Erythroblast (primary cell): ENCODE data around the gene EXOC6B.

Experiments used
- DNase-seq, 2 experiments: peaks; one replicate each; lab custom pipeline; 2025; lab: John Stamatoyannopoulos, UW
- GATA1 ChIP-seq: IDR thresholded peaks from 2 replicates; pipeline ENCODE4 v1.6.1; 2011; ENCODE audit warnings: low read depth, mild to moderate bottlenecking, control low read depth, low read length, moderate library complexity
- POLR2A ChIP-seq: IDR thresholded peaks from 2 replicates; pipeline ENCODE4 v1.6.1; 2011; ENCODE audit warnings: mild to moderate bottlenecking, low read length

The EXOC6B gene

DNA sequence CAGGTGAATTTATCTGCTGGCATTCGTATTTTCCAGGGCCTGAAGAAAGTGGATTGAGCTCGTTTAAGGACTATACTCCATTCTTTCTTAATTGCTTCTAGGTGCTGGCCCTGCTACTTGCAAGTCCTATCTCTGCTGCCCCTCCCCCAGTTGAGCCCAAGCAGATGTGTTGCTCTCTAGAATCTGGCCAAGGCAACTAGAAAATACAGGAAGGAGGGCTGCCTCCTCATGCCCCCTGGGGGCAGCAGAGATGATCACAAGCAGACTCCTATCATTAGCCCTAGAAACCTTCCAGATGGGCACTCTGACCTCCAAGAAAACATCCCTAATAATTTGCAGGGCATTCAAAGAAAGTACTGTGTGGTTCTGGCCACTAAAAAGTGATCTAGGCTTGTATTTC is 605.7 kb downstream of the EXOC6B start:
- peak; percentile 17 to 19 for DNase-seq
- no peak for TF ChIP-seq POLR2A
- TF ChIP-seq GATA1: no peak

DNA sequence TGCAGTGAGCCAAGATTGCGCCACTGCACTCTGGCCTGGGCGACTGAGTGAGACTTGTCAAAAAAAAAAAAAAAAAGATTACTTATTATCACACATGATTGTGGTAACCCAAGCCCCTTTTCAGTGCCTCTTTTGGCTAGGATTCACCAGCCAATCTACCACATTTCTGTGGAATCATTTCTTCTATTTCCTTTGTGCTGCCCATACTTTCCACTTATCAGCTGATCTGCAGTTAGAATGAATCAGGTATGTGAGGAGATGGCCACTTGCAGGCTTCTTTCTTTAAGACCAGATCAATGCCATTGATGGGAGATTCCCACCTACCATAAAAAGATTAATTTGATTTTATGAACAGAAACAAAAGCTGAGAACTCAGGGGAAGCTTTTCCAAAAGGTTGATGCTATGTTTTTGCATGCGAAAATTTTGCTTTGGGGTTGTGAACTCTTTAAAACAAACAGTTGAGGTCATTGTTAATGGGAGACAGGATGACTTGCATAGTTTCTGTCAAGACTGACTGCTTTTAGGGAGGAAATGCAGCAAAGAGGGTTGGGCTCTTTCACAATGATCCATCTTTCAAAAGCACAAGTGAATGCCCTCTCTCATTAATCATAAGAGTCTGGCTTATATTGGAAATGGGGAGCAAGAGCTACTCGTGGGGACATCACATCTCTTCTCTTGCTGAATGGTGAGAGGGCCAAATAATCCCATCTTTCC is 611.2 kb downstream of the EXOC6B start:
- DNase-seq: no peak

DNA sequence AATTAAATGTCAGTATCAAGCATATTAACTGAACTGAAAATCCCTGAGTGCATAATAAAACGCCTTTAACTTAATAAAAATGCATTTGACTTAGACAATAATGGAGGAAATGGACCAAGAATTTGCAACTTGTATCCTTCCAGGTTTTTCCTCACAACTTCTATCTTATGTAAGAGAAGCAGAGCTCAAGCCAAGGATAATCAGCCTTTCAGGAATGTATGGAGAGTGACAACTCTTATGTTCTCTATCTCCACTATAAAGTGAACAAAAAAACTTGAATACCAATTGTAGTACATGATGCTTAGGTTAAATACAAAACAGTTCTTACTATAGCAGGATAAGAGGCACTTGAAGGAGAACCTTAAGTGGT is 613.4 kb downstream of the EXOC6B start:
- TF ChIP-seq POLR2A (no peak), GATA1 (no peak)
- DNase-seq: no peak

More for the DNA sequence above, 611.2 kb downstream of the EXOC6B start:
- no peak for TF ChIP-seq POLR2A
- TF ChIP-seq GATA1: no peak

DNA sequence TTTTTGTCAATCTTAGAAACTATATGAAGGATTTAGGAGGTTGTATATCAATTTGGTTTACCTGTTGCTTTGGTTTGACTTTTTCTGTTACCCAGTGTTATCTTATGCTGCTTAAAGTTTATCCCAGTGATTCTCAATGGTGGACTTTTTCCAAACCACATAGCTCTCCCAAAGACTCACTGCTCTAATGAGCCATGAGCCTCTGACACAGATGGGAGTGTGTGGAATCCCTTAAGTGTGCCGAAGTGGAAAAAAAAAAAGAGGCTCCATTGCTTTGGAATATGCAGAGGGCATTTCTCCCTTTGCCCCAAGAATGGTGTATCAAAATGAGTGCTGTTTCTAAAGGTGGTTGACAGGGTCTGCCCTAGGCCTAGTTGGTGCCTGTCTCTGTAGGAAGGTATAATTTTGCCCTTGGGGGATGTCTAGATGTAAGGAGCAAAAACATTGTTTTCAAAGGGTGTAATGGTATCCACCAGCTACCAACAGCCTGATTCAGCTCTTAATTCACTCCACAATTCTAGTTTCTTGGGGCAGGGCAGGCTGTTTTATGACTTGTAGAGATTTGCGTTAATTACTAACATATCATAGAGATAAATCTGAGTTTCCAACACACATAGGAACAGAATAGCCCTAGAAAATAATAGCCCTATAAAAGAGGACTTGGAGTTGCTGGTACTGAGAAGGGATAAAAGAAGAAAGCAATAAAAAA is 613.9 kb downstream of the EXOC6B start:
- DNase-seq: no peak
- TF ChIP-seq POLR2A (no peak), GATA1 (no peak)

DNA sequence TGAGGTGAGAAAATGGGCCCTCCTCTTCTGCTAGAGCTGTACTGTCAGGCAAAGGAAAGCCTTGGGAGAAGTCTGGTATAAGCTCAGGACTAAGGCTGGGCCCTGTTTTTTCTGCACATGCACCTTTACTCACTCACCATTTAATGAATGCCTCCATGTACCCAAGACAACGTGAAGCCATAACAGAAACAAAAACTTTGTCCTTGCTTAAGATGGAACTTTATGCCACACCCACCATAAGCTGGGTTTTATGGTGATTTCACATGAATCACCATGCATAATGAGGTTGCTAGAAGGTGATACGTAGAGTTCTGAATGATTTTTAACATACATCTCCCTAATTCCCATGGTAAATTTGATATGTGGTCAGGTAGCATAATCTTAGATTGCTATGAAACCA is 614.5 kb downstream of the EXOC6B start:
- TF ChIP-seq GATA1 (no peak), POLR2A (no peak)
- DNase-seq: no peak

DNA sequence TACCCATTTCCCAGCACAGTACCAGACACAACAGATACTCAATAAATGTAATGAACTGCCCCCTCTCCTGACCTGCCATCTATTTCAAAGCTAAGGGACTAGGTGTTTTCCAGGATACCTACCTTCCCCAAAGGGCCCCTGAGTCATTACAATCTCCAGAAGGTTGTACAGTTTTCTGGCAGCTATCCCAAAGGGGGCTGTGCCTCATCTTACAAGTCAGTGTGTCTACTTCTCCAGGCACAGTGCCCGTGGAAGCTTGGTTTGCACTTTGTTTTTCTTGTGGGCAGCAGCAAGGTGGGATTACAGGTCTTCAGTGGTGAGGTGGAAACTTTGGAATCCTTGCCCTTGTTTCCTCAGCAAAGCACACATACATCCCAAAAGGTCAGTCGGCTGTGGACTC is 615.4 kb downstream of the EXOC6B start:
- DNase-seq: no peak
- no peak for TF ChIP-seq POLR2A
- no peak for TF ChIP-seq GATA1

DNA sequence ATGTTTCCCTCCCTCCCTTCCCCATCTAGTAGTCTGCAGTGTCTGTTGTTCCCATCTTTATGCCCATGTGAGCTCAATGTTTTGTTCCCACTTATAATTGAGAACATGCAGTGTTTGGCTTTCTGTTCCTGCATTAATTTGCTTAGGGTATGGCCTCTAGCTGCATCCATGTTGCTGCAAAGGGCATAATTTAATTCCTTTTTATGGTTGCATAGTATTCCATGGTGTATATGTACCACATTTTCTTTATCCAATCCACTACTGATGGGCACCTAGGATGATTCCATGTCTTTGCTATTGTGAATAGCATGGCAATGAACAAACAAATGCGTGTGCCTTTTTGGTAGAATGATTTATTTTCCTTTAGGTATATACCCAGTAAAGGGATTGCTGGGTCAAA is 617.6 kb downstream of the EXOC6B start:
- TF ChIP-seq GATA1 (no peak), POLR2A (no peak)
- DNase-seq: no peak

DNA sequence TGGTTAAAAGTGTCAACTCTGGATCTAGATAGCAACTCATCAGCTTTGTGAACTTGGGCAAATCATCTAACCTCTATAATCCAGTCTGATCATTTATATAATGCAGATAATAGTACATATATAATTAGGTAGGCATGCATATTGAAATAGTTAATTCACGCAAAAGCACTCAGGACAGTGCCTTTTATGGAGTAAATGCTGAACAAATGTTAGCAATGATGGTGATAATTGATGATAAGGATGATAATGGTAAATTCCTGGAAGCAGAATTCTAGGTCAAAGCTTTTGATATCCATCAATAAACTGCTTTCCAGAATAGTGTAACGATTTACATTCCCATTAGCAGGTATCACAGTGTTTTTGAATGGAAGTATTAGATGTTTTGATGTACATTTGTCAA is 618.5 kb downstream of the EXOC6B start:
- DNase-seq: no peak
- TF ChIP-seq POLR2A: no peak
- TF ChIP-seq GATA1: no peak

DNA sequence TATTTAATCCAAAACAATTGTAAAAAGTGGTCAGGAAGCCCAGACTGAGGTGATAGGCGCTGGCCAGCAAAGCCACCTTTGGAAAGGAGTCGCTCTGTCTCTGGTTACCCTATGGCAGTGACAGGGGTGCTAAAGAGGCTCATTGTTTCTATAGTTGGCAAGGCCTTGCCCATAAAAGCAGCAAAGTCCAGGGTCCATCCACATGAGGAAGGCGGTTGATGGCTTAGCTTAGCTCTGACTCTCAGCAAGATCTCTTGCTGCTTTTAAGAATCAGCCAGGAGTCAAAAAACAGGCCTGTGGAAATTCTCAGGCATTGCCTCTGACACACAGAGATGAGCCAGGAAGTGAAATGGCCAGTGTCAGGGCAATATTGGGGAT is 620.3 kb downstream of the EXOC6B start:
- no peak for DNase-seq
- TF ChIP-seq GATA1 (no peak), POLR2A (no peak)

DNA sequence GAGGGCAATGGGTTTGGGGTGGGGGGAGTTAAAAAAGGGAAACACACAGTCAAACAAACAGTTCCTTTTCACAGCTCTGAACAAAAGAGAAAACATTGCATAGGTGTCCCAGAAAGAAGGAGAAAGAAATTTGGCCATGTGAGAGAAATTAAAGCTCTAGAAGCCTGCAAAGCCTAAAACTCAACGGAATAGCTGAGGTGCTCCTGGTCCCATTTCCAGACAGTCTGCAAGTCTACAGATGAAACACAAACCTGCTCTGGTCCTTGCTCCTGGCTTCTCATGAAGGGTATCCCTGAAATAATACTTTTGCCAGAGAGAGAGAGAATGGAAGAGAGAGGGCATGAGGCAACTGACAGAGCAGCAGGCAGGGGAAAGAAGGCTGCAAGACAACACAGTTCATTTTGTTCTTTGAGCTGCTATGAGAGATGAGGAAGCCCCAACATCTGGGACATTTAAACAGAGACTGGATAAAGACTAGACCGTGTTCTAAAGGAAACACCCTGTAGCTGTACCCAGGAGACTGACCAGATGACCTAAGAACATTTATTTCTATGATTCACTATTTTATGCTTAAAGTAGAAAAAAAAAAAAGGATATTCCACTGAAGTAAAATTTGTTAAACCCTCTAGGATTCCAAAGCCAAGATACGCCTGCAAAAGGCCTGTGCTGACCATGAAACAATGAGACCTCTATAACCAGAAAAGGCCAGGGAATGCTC is 620.9 kb downstream of the EXOC6B start:
- DNase-seq: no peak
- TF ChIP-seq POLR2A (no peak), GATA1 (no peak)

DNA sequence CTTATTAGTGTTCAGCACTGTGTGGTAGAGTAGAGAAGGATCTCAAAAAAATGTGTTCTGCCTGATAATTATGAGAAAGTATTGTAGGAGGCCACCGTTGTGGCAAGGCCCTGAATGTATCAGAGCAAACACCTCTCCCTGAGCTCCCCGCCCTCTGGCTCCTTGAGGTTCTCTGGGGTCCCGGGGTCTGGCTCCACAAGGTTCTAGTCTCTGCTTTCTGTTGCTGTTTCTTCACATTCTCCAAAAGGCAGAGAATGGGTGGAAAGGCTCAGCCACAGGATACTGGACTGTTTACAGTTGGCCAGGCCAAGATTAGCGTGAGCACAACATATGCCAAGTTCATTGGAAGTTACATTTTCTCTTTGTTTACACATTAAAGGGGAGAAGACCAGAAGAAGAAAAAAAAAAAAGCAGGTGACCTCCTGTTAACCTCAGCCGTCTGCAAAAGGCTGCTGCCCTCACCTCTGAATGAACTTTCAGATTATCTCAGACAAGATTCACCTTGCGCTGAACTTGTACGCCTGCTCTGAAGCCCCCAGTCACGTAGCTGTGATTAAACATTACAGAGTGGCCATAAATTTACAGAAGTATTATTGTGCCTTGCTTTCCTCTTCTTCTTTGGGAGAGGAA is 621.6 kb downstream of the EXOC6B start:
- DNase-seq: no peak
- no peak for TF ChIP-seq POLR2A

DNA sequence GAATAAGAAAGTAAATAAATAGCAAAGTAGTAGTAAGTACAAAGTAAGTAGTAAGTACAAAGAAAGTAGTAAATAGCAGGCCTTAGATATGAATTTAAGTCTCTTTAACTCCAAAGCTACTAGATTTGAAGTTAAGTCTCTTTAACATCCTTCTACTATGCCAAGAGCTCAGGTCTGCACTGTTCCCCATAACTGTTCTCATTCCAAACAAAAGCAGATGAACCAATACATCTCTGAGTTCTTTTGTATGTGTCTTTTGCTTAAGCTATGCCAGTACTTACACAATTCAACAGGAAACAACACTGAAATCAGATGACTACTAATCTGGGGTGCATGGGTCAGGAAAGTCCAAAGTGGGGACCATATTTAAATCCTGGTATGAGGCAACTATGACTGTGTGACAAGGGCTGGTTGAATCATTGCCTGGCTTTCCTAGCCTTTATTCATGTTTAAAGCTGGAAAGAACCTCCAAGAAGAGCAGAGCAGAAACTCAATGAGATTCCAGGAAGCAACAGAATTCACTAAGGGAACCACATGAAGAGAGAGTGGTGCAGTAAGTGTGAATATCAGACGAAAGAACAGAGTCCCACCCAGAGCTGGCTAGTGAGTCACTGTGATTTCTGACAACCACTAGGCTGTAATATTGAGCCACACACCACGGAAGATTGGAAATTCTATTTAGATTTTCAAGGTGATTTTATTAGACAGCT is 627.1 kb downstream of the EXOC6B start:
- no peak for TF ChIP-seq GATA1
- no peak for TF ChIP-seq POLR2A
- DNase-seq: no peak

DNA sequence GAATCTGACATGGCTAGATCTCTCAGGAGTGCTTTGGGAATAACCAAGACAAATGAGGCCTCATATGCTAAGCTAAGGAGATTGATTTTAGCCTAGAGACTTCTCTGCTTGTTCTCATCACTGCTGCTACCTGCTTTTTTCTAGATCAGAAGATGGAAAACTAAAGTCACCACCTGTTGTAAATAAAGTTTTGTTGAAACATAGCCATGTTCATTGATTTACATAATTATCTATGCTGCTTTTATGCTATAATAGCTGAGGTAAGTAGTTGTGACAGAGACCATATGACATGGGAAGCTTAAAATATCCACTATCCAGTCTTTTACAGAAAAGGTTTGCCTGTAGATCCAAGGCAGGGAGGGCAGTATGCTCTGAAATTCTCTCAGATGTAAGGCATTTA is 632.1 kb downstream of the EXOC6B start:
- TF ChIP-seq POLR2A (no peak), GATA1 (no peak)
- DNase-seq: no peak
